GM12878 (cell line): ENCODE results near the gene ABHD17C. TPM values are rescaled to one million over a fixed set of nuclear protein-coding genes. Genes with fewer than 3 reads are reported as not detected.

ENCODE experiments used
- ATAC-seq: fragments of 200-7000 bp; cut with Tn5 transposase; 3 replicates; pipeline ENCODE4 v1.9.1; 2020; ENCODE audit warnings: mild to moderate bottlenecking, moderate library complexity
- BruUV-seq: library from RNA; stranded (reverse); fragments of 400-500 nt; replicated peaks from 2 replicates; lab custom pipeline; 2021; lab: Mats Ljungman, UMichigan
- CTCF ChIA-PET: fragments of 300-600 bp; sonication (Branson Sonifier 250); formaldehyde crosslinking; extraction: SDS; loops from one replicate; lab custom pipeline; 2021; ENCODE audit warnings: inconsistent platforms; lab: Yijun Ruan, JAX
- POLR2A ChIA-PET: fragments of 350-600 bp; formaldehyde crosslinking; extraction: SDS; loops from one replicate; lab custom pipeline; 2021; ENCODE audit warnings: inconsistent platforms; lab: Charles Lee
- RAD21 ChIA-PET: fragments of 300-600 bp; sonication (Branson Sonifier 250); formaldehyde crosslinking; loops from one replicate; lab custom pipeline; 2023; ENCODE audit warnings: antibody characterized with exemption; ENCODE audit not compliant: unreplicated experiment; lab: Charles Lee
- SMC1A ChIA-PET: fragments of 300-600 bp; sonication (Branson Sonifier 250); formaldehyde crosslinking; loops from one replicate; lab custom pipeline; 2023; ENCODE audit not compliant: unreplicated experiment, uncharacterized antibody; lab: Charles Lee
- DNase-seq: peaks from one replicate; pipeline ENCODE4 v3.0.0-alpha.2; 2011; ENCODE audit warnings: low read depth, low spot score
- FAIRE-seq: peaks from 3 replicates; lab custom pipeline; 2011; peaks lifted over from hg19 to GRCh38; lab: Jason Lieb, UNC
- H2AFZ ChIP-seq: 2 replicates; pipeline ENCODE4 v1.6.0; 2011; ENCODE audit warnings: low read depth, low read length, control low read depth; ENCODE audit not compliant: control insufficient read depth
- H3K27ac ChIP-seq: 2 replicates; pipeline ENCODE4 v1.5.1; 2011; ENCODE audit warnings: control low read depth; ENCODE audit not compliant: control insufficient read depth, insufficient read depth
- H3K27me3 ChIP-seq, 2 experiments: replicated peaks in 1 of 2; 2 replicates each; pipeline versions ENCODE4 v1.6.0 to v1.6.1; 2011; ENCODE audit warnings: low read length in 1 of 2; ENCODE audit not compliant: control insufficient read depth in 2 of 2, insufficient read depth in 2 of 2
- H3K36me3 ChIP-seq, 2 experiments: 2 replicates each; pipeline ENCODE4 v1.5.1; 2011; ENCODE audit warnings: low read length in 1 of 2; ENCODE audit not compliant: control insufficient read depth in 2 of 2, insufficient read depth in 2 of 2
- H3K4me1 ChIP-seq: 2 replicates; pipeline ENCODE4 v1.6.1; 2011; ENCODE audit warnings: mild to moderate bottlenecking, low read length, moderate library complexity, mixed read lengths; ENCODE audit not compliant: control insufficient read depth, insufficient read depth
- H3K4me2 ChIP-seq: 2 replicates; pipeline ENCODE4 v1.6.0; 2011; ENCODE audit warnings: control low read depth; ENCODE audit not compliant: control insufficient read depth, insufficient read depth
- H3K4me3 ChIP-seq: fragments of 200-600 bp; sonication (generic); 2 replicates; pipeline ENCODE4 v1.5.1; 2016
- H3K79me2 ChIP-seq: 2 replicates; pipeline ENCODE4 v1.6.0; 2011; ENCODE audit warnings: low read length; ENCODE audit not compliant: control insufficient read depth, insufficient read depth
- H3K9ac ChIP-seq: 2 replicates; pipeline ENCODE4 v1.8.0; 2011; ENCODE audit warnings: low read length, control low read depth, mixed read lengths; ENCODE audit not compliant: control insufficient read depth, insufficient read depth
- H3K9me3 ChIP-seq: replicated peaks from 3 replicates; pipeline ENCODE4 v1.5.1; 2011; ENCODE audit warnings: mild to moderate bottlenecking, low read length; ENCODE audit not compliant: control insufficient read depth, insufficient read depth
- H4K20me1 ChIP-seq: 2 replicates; pipeline ENCODE4 v1.6.0; 2011; ENCODE audit not compliant: control insufficient read depth, insufficient read depth
- CREM ChIP-seq: IDR thresholded peaks from 2 replicates; pipeline ENCODE4 v1.6.1; 2014; ENCODE audit warnings: antibody characterized with exemption, low read depth
- NBN ChIP-seq: fragments of 450-650 bp; IDR thresholded peaks from 2 replicates; pipeline ENCODE4 v1.6.1; 2016
- NFXL1 ChIP-seq: fragments of 450-650 bp; IDR thresholded peaks from 2 replicates; pipeline ENCODE4 v1.6.1; 2017; ENCODE audit warnings: antibody characterized with exemption, mild to moderate bottlenecking, borderline replicate concordance
- PML ChIP-seq: IDR thresholded peaks from 2 replicates; pipeline ENCODE4 v1.6.1; 2012; ENCODE audit warnings: low read length, inconsistent platforms
- USF1 ChIP-seq: IDR thresholded peaks from 2 replicates; pipeline ENCODE4 v1.6.1; 2011; ENCODE audit warnings: borderline replicate concordance, low read depth, mild to moderate bottlenecking, moderate library complexity, mixed read lengths, low read length; ENCODE audit not compliant: insufficient read depth; ENCODE audit errors: extremely low read length
- ZNF207 ChIP-seq: fragments of 450-650 bp; IDR thresholded peaks from 2 replicates; pipeline ENCODE4 v1.6.1; 2014; ENCODE audit warnings: antibody characterized with exemption, mild to moderate bottlenecking, borderline replicate concordance
- ZNF217 ChIP-seq: fragments of 450-650 bp; IDR thresholded peaks from 2 replicates; pipeline ENCODE4 v1.6.1; 2017; ENCODE audit warnings: antibody characterized with exemption, mild to moderate bottlenecking
- WGBS: methylation state at CpG from one replicate; pipeline ENCODE4 v1.1.6; 2016; ENCODE audit warnings: low lambda C conversion rate; ENCODE audit not compliant: insufficient replicate concordance, insufficient coverage; ENCODE audit errors: missing lambda C conversion rate; 5-methylcytosine and 5-hydroxymethylcytosine counted together
- in situ Hi-C: fragments of 300-500 bp; cut with MboI; formaldehyde crosslinking; loops from 9 replicates; pipeline ENCODE4 v1.14.3; 2018; ENCODE audit warnings: mixed read lengths
- intact Hi-C: fragments of 100-400 bp; cut with micrococcal nuclease; formaldehyde crosslinking; loops from one replicate; pipeline ENCODE4 v1.14.2; 2022; ENCODE audit not compliant: unreplicated experiment
- polyA plus RNA-seq, 11 experiments: library from polyadenylated mRNA; depleted of rRNA in 4 of 11; unstranded in 6 of 11; stranded (reverse) in 5 of 11; fragments of >200 nt; fragmentation: Nextera tagmentation in 4 of 11; fragmentation: Illumina TruSeq in 1 of 11; extraction: Ambion mirVana in 4 of 11; extraction: Trizol in 1 of 11; gene quantifications; 1 replicate in 1 of 11; 2 replicates in 10 of 11; pipeline versions ENCODE4 v1.2.1 to v1.2.3, GENCODE V29; 2011 to 2016; ENCODE audit warnings: inconsistent platforms in 2 of 11, missing spikeins in 2 of 11, low read depth in 1 of 11
- total RNA-seq, 4 experiments: library from RNA; depleted of rRNA in 3 of 4; stranded (reverse); fragments of >200 nt in 3 of 4; fragmentation: Illumina TruSeq in 1 of 4; extraction: Trizol in 1 of 4; gene quantifications; 2 replicates each; pipeline versions ENCODE4 v1.2.1 to v1.2.3, GENCODE V29; 2013 to 2021
- TF ChIP-seq, protein P1 (sequence below): IDR thresholded peaks from 2 replicates; pipeline ENCODE4 v1.6.1; 2012; ENCODE audit warnings: low read length, inconsistent platforms

ABHD17C gene
- total and polyA plus RNA-seq, 10 of the 15 experiments (the other 5 are each of a cell fraction or from before 2014, with no cell fraction given) = 0.92 to 11.4 (median 5.5) TPM

DNA sequence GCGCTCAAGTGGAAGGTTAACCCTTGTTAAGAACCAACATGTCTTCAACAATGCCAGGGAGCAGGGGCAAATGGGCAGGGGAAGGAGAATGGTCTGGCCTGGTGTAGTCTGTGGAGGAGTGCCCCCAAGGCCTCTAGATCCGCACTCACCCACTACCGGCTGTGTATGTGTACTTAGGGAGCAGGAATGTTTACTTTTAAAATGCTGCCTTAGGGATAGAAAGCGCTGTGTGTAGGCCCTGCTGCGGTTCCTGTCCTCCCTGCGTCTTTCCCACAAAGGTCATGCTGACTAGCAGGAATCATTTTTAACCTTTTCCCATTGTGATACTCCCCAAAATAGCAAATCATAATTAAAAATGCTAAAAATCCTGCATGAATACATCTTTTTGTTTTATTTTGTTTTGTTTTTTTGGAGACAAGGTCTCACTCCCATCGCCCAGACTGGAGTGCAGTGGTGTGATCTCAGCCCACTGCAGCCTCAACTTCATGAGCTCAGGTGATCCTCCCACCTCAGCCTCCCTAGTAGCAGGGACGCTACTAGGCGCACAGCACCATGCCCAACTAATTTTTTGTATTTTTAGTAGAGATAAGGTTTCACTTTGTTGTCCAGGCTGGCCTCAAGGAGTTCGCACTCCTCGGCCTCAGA, 48.2 kb downstream of the ABHD17C start (continued):
- no peak for TF ChIP-seq ZNF207
- no peak for TF ChIP-seq NFXL1
- no peak for TF ChIP-seq NBN
- TF ChIP-seq CREM = no peak
- TF ChIP-seq, all 136 proteins: peak for 0

- intact Hi-C loops (no loop called here), in situ Hi-C loops (no loop called here)
- no peaks in the 10 kb centered on the region for H3K4me1 ChIP-seq
- H3K9ac ChIP-seq = no peak overlapping the region
- no peaks in the 10 kb centered on the region for H3K27me3 ChIP-seq
- ChIA-PET POLR2A (no interaction called here), RAD21 (no interaction called here), CTCF (no interaction called here), SMC1A (no interaction called here)
- no peak overlapping the region for H2AFZ ChIP-seq
- 79% methylated on average over 6 of the region's 6 CpGs for WGBS
- H3K4me2 ChIP-seq = no peak overlapping the region
- H3K79me2 ChIP-seq = no peaks in the 10 kb centered on the region
- H4K20me1 ChIP-seq = no peaks in the 10 kb centered on the region
- peaks cover 2% of the 10 kb centered on the region; the same call in 1 of the 3 replicates for H3K9me3 ChIP-seq
- no peak overlapping the region for H3K27ac ChIP-seq
- ATAC-seq = no peak
- no peak overlapping the region for H3K4me3 ChIP-seq
- no peak for FAIRE-seq
- no peaks in the 10 kb centered on the region for H3K36me3 ChIP-seq
- no peak for DNase-seq
- no TSS peak for BruUV-seq
- TF ChIP-seq, protein P1, sequence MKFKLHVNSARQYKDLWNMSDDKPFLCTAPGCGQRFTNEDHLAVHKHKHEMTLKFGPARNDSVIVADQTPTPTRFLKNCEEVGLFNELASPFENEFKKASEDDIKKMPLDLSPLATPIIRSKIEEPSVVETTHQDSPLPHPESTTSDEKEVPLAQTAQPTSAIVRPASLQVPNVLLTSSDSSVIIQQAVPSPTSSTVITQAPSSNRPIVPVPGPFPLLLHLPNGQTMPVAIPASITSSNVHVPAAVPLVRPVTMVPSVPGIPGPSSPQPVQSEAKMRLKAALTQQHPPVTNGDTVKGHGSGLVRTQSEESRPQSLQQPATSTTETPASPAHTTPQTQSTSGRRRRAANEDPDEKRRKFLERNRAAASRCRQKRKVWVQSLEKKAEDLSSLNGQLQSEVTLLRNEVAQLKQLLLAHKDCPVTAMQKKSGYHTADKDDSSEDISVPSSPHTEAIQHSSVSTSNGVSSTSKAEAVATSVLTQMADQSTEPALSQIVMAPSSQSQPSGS = no peak
- TF ChIP-seq PML (no peak), USF1 (no peak), ZNF217 (no peak)
Observed at GRCh38 chr15:80744415-80744814, 49.3 kb downstream of the ABHD17C start.
